ENCODE results near the gene CES2.

DNA sequence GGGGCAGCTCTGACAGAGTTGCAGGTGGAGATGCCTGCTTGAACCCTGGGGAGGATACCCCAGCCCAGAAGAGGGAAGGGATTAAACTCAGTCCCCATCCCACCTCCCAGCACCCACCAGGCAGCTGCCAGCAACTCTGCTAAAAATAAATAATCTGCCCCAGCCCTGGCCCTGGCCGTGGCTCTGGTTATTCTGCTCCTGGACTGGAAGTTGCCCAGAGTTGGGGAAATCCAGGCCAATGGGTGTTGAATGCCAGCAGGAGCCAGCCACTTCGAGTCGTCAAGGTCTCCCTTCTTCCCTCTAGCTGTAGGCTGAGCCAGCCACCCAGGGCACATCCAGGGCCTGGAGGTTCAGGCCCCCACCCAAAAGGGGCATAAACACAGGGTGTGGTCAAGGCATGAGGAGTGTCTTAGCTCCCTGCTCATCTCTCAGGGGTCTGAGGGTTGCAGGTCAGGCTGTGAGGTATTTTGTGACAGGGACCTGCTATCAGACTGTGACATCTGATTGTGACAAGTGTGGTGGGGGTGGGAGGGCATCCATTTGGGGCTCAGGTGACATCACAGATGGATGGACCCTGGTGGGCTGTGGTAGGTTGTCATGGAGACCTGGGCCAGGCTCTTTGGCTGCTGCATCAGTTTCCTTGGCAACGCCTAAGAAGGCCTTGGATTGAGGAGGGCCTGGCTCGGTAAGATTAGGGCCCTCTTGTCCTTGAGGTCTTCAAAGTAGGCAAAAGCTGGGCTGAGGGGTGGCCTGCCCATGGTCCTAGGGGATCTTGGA lies 9.0 kb upstream of the CES2 start:
- TF ChIP-seq REST (IDR thresholded peaks at IDR 0.05; ENCODE audit: low read depth, low read length) (no peak), SIX5 (IDR thresholded peaks at IDR 0.05; ENCODE audit: low read depth, low read length, severe bottlenecking) (no peak), POLR2A (IDR thresholded peaks at IDR 0.05; ENCODE audit: low read depth, low read length) (no peak), MAX (IDR thresholded peaks at IDR 0.05; ENCODE audit: low read depth, low read length) (no peak), CBX3 (IDR thresholded peaks at IDR 0.05; ENCODE audit: borderline replicate concordance, low read depth) (no peak), RAD21 (IDR thresholded peaks at IDR 0.05; ENCODE audit: insufficient read depth, low read depth, low read length) (no peak), TAF1 (IDR thresholded peaks at IDR 0.05; ENCODE audit: borderline replicate concordance, low read depth, low read length) (no peak), CEBPB (IDR thresholded peaks at IDR 0.05; ENCODE audit: borderline replicate concordance in 1 of 2, low read depth in 2 of 2, low read length in 2 of 2) (no peak), EZH2 (IDR thresholded peaks at IDR 0.05; ENCODE audit: borderline replicate concordance, control insufficient read depth, low read depth, low read length) (no peak), KAT2A (conservative IDR thresholded peaks at IDR 0.05; ENCODE audit: control insufficient read depth, low read depth, low read length) (no peak)
- TF ChIP-seq, protein P1, sequence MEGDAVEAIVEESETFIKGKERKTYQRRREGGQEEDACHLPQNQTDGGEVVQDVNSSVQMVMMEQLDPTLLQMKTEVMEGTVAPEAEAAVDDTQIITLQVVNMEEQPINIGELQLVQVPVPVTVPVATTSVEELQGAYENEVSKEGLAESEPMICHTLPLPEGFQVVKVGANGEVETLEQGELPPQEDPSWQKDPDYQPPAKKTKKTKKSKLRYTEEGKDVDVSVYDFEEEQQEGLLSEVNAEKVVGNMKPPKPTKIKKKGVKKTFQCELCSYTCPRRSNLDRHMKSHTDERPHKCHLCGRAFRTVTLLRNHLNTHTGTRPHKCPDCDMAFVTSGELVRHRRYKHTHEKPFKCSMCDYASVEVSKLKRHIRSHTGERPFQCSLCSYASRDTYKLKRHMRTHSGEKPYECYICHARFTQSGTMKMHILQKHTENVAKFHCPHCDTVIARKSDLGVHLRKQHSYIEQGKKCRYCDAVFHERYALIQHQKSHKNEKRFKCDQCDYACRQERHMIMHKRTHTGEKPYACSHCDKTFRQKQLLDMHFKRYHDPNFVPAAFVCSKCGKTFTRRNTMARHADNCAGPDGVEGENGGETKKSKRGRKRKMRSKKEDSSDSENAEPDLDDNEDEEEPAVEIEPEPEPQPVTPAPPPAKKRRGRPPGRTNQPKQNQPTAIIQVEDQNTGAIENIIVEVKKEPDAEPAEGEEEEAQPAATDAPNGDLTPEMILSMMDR (IDR thresholded peaks at IDR 0.05 in 2 of 3, conservative IDR thresholded peaks at IDR 0.05 in 1 of 3; ENCODE audit: control insufficient read depth in 2 of 3, extremely low read depth in 1 of 3, insufficient read depth in 1 of 3, low read depth in 3 of 3, low read length in 3 of 3): no peak
